GM18505 (cell line): ENCODE results near the gene HOXB13.

ENCODE experiments used
- ATAC-seq: cut with Tn5 transposase; IDR thresholded peaks from one replicate; pipeline ENCODE4 v1.9.1; 2021; ENCODE audit not compliant: unreplicated experiment
- POLR2A ChIP-seq: IDR thresholded peaks from 4 replicates; pipeline ENCODE4 v1.6.1; 2011; ENCODE audit warnings: borderline replicate concordance; ENCODE audit not compliant: insufficient read depth, insufficient read length; ENCODE audit errors: extremely low read depth

HOXB13 gene

GRCh38 chr17:48681609-48682008, 46.9 kb downstream of the HOXB13 start:
- TF ChIP-seq POLR2A = no peak
- ATAC-seq = no peak

DNA sequence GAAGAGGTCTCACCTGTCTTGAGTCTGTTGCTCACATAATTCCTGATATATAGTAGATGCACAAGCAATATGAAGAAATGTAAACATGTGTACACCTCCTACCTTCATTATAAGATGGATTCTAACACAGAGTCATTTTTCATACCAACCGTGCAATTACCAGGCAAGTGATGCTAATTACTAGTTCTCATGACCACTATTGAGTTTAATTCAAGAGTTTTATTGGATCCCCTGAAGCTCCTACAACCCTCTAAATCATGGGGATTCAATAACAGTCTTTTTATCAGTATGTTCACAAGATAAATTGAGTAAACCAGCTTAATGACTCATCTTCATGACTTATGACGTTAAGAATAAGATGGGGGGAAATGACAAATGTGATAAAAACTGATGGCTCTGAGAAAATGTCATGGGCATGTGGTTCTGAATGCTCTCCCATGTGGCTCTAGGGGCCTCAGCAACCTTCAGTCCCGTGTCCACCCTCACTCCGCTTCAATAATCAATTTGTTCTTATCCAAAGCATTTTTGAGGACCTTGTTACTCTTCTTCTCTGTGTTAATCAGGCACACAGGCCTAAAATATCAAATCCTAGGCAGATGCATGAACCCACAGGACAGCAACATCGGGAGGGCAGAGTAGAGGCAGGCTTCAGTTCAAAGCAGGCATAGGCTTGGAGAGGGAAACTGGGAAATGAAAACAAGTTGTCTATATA, 49.0 kb downstream of the HOXB13 start:
- no peak for ATAC-seq
- TF ChIP-seq POLR2A = no peak

DNA sequence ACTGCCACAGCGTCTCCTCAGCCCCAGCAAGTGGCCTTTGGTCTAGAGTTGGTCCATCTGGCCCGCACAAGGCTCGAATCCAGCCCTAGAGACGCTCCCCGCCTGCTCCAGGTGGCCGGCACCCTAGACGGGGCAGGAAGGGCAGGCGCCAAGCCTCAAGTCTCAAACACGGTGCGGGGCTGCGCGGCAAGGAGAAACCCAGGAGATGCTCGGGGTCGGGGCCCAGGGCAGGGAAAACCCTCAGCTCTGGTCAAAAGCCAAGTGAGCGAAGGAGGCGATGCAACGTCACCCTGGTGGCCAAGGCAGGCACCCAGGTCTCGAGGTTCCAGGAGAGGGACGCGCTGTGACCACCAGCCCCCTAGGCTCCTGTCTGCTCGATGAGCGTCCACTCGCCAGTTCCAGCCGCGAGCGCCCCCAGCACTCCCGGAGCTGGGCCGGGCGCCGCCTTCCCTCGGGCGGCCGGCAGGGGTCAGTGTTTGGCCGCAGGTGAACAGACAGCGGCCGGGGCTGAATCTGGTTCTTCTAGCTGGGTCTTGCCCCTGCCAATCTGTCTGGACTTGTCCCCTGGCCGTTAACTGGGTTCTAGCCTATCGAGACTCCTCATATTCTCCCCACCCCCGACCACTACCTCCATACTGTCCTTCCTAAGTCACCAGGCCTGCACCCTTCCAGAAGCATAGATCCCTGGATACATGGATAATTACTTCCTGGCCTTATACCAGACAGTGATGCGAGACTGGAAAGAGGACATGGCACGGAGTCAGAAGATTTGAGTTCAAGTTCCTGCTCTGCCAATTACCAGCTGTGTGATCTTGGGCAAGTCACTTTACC, 50.2 kb downstream of the HOXB13 start:
- no peak for TF ChIP-seq POLR2A

GRCh38 chr17:48676963-48677558, 51.5 kb downstream of the HOXB13 start:
- ATAC-seq = no peak
- TF ChIP-seq POLR2A = no peak

More for the DNA sequence above, 50.2 kb downstream of the HOXB13 start:
- no peak for ATAC-seq
